SIG-M5 (cell line): ENCODE data around the gene DIPK1B.

Experiments
- DNase-seq: peaks from one replicate; lab custom pipeline; 2025; lab: John Stamatoyannopoulos, UW

DIPK1B gene

DNA sequence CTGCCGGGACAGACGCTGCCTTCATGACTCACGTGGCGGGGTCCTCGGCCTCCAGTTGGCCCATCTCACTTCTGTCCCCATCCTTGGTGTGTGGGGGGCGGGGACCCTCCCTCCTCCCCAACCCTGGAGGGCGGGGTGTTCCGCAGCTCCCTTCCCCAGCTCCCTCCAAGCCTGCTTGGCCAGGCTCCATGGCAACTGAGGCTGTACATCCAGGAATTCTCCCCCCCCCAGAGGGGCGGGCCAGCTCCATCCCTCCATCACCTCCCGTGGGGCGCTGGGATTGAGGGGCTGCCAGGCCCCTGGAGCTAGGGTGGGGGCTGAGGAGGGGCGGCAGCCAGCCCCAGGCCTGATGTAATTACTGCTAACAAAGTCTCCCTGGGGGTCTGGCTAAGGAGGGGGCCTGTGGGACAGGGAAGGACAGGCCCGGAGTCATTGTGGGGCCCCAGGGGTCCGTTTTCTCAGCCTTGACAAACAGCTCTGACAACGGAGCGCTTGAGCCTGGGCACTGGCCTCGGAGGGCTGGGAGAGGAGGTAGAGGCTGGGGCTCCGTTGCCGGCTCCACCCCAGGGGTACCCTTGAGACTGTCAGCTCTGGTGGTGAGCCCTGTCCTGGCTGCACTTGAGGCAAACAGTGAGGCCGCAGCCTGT lies 8.0 kb downstream of the DIPK1B start:
- no peak for DNase-seq

DNA sequence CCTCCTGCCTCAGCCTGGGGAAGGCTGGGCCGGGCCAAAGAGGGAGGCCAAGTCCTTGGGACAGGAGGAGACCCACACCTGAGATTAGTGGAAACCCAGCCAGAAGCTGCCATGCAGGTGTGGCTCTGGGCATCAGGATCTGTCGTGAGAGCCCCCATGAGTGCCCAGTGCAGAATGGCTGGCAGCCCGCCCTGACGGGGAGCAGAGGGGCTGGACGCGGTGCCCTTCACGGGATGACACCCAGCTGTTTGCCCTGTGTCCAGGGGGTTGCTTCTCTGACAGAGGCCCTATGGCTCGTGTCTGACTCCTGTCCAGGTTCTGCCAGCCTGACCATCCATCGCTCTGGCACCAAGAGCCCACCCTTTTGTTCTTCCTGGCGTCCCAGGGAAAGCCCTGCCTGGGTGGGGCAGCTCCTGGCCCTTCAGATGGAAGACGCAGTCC lies 8.5 kb downstream of the DIPK1B start:
- no peak for DNase-seq

DNA sequence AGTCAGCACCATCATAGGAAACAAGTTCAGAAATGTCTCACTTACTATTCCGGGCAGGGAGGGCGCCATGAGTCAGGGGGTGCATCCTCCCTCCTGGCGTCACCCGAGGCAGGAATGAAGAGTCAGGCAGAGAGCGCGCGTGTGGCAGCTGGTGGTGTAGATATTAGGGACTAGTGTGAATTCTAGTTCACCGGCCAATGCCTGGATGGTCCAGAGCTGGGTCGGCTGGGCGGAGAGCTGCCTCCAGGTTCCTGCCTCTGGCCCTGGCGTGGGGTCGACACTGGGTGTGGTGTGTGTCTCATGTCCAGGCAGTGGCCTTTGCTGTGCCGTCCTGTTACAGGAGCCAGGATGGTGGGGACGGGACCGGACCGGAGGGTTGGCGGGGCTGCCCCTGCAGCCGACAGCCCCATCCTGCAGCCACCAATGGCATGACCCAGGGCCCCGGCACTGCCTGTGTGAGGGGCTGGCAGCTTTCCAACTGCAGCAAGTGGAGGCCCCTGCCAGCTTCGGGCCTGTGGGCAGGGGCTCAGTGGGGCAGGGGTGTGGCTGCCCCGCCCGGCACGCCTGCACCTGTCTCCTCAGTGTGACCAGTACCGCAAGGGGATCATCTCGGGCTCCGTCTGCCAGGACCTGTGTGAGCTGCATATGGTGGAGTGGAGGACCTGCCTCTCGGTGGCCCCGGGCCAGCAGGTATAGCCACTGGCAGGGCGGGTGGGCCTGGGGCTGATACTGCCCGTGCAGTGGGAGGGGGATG lies 9.1 kb downstream of the DIPK1B start:
- no peak for DNase-seq

DNA sequence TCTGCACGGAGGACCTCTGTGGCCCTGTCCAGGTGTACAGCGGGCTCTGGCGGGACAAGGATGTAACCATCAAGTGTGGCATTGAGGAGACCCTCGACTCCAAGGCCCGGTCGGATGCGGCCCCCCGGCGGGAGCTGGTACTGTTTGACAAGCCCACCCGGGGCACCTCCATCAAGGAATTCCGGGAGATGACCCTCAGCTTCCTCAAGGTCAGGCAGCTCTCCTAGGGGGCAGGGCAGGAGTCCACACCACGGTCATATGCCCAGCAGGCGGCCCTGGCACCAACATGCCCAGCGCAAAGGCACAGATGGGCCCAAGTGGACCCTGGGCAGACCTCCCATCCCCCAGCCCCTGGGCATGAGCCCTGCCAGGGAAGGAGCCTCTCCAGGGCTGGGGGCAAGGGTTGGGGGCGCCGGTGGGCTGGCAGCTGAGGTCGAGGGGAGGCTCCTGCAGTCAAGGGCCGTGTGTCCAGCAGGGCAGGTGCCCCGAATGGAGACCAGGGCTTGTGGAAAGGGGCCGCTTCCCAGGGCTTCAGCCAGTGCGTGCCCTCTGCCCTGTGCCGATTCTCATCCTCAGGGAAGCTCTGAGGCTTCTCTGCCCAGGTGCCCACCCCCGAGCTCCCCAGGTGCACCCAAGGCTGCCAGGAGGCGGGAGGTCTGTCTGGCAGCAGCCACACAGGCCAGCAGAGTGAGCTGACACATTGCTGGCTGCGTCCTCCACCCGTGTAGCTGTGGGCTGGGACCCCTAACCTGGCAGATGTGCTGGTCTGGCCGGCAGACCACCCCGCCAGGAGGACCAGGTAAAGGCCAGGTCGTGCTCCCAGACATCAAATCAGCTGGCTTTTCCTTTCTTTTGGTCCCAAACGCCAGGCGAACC lies 10.0 kb downstream of the DIPK1B start:
- DNase-seq: no peak

DNA sequence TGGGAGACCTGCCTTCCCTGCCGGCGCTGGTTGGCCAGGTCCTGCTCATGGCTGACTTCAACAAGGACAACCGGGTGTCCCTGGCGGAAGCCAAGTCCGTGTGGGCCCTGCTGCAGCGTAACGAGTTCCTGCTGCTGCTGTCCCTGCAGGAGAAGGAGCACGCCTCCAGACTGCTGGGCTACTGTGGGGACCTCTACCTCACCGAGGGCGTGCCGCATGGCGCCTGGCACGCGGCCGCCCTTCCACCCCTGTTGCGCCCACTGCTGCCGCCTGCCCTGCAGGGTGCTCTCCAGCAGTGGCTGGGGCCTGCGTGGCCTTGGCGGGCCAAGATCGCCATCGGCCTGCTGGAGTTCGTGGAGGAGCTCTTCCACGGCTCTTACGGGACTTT lies 10.6 kb downstream of the DIPK1B start:
- no peak for DNase-seq

DNA sequence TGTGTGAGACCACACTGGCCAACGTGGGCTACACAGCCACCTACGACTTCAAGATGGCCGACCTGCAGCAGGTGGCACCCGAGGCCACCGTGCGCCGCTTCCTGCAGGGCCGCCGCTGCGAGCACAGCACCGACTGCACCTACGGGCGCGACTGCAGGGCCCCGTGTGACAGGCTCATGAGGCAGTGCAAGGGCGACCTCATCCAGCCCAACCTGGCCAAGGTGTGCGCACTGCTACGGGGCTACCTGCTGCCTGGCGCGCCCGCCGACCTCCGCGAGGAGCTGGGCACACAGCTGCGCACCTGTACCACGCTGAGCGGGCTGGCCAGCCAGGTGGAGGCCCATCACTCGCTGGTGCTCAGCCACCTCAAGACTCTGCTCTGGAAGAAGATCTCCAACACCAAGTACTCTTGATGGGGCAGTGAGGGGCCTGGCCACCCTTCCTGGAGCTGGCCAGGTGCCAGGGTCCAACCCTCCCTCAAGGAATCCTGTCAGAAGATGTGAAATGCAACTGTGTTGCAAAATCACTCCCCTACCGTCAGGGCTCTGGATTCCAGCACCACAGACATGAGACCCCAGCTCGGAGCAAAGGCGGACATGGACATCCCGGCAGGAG lies 11.1 kb downstream of the DIPK1B start:
- no peak for DNase-seq

DNA sequence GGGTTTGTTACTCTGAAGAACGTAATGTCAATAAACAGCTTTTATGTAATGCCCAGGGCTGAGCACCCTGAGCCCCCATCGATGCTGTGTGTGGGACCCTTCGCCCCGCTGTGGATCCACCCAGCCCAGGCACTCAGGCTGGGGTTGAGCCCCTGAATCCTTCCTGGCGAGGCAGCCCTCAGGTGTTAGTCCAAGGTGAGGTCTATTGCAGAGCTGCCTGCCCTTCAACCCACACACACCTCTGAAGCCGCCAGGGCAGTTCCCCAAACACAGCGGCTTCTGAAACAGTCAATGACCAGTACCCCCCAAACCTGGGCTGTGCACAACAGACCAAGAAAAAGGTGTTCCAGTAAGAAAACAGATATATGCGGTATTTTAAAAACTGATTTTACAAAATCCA lies 11.6 kb downstream of the DIPK1B start:
- no peak for DNase-seq

DNA sequence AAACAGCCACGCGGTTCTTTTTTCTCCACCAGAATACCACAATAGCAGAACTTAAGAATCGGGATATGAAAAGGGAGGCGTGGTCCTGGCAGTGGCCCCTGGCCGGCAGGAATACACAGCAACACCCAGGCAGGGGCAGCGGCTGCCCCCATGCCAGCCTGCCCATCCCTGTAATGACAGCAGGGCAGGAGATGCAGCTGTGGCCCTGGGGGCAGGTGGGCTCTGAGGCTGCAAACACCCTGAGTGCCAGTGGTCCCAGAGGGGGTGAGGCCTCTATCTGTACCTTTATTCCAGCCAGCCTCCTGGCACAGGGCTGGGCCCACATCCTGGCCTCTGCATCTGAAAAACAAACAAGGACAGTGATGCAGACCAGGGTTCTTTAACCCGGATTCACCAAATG lies 12.4 kb downstream of the DIPK1B start:
- no peak for DNase-seq

DNA sequence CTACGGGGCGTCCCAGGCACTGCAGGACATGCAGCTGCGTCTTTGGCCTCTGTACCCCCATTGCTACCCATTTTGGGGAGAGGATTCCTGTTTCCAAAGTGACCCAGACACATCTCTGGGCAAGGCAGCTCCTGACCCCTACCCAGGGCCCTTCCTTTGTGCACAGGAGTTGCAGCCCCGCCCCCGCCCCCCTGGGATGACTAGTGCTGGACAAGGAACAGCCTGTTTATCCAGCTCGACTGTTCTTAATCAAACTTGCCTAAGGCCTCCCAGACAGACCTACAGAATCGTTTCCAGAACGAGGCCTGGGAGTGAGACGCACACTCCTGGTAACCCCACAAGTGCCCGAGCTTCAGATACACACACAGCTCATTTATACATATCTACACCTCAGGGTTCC lies 13.2 kb downstream of the DIPK1B start:
- DNase-seq: no peak

DNA sequence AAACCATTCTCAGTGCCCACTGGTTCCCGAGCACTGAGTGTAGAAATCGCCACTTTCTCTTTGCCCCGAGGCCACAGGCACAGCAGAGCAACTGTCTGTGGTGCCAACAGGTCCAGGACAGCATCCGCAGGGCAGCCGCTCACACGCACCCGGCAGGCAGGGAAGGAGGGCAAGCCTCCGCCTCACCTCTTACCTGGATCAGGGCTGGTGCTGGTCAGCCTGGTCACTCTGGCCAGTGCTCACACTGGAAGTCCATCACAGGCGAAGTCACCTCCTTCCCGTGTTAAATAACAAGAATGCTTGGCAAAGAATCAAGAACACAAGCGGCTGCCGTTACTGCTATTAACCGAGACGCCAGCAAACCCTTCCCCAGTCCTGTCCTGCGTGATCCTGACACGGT lies 13.7 kb downstream of the DIPK1B start:
- DNase-seq: no peak

DNA sequence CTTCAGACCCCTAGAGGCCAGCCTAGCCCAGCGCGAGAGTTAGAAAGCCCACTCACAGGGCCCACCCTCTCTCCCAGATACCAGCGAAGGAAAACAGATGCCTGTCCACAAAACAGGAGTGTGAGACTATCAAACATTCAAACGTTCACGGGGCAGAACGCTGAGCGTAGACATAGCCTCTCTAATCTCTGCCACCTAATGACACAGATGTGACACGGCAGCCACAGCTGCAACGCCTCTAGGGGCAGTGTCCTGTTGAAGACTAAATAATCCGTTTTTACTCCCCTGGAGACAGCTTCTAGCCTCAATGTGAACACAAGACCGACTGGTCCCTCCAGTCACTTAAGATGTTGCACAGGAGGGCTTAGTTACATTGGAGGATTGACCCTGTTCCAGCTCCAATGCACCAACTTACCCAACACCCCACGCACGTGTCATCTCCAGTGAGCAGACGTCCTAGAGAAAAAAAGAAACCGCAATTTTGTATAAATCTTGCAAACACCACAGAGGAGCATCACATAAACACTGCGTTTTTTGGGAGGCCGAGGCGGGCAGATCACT lies 14.3 kb downstream of the DIPK1B start:
- DNase-seq: no peak

DNA sequence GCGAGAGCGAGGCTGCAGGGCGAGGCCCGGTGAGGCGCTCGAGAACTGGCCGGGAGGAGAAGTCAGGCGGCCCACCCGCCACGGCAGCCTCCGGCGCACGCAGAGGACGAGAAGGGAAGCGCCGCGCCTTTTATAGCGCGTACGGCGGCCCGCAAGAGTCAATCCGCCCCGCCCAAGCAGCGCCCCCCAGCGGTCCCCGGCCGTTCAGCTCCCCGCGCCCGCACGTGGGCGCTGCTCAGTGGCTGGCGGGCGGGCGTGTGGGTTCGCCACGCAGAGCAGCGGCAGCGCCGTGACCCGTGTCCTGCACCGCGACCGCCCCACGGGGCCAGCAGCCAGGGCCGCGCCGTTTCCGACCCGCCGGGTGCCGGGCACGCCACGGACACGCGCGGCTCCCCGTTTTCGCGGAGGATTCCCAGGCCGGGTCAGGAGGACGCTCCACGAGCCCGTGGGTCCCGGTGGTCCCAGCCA lies 15.7 kb downstream of the DIPK1B start:
- peak; percentile 16 for DNase-seq

DNA sequence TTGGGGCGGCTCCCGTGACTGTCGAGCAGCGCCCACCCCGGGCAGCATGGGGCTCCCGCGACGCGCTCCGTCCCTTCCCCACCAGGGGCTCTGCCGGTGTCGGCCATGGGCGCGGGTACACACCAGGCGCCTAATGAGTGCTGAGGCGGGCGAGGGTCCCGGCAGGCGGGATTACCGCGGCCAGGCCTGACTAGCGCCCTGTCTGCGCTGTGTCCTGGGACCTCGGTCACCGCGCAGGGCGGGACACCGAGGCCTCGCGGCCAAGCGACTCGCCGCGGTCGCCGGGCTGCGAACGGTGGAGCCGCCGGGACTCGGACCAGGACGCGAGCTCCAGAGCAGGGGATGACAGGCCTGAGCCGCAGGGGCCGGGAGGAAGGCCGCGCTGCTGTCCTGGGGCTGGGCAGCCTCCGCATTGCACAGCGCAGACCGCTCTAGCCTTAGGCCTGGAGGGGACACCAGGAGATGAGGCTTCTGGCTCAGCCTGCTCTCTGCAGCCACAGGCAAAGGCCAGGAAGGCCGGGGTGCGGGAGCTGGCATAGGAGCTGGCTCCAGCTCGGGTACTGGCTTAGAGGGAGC lies 16.3 kb downstream of the DIPK1B start:
- no peak for DNase-seq

DNA sequence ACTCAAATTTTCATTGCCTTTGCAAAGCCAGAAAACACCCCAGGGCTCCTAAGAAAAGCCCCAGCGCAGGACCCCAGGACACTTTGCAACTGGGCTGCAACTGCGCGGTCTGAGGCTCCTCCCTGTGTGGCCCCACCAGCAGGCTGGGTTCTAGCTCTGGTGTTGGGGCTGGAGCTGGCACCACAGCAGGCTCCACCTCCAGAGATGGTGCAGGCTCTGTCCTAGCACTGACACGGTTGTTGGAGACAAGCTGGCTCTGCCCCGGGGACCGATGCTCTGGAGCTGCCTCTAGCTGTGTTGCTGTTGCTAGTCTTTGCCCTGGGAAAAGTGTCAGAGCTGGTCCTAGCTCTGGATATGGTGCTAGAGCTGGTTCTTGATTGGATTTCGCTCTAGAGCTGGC lies 16.8 kb downstream of the DIPK1B start:
- no peak for DNase-seq

DNA sequence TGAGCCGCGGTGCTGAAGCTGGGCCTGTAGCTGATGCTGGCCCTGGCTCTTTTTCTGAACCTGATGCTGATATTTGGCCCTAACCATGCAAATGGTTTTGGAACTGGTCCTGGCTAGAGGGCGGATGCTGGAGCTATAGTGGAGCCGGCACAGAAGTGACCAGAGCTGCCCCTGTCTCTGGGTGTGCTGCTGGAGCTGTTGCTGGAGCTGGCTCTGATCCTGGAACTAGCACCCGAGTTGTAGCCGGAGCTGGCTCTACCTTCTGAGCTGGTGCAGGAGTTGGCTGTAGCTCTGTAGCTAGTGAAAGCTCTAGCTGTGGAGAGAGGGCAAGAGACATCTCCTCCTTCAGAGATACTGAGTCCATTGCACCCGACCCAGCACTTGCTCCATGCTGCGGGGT lies 17.6 kb downstream of the DIPK1B start:
- DNase-seq: no peak

DNA sequence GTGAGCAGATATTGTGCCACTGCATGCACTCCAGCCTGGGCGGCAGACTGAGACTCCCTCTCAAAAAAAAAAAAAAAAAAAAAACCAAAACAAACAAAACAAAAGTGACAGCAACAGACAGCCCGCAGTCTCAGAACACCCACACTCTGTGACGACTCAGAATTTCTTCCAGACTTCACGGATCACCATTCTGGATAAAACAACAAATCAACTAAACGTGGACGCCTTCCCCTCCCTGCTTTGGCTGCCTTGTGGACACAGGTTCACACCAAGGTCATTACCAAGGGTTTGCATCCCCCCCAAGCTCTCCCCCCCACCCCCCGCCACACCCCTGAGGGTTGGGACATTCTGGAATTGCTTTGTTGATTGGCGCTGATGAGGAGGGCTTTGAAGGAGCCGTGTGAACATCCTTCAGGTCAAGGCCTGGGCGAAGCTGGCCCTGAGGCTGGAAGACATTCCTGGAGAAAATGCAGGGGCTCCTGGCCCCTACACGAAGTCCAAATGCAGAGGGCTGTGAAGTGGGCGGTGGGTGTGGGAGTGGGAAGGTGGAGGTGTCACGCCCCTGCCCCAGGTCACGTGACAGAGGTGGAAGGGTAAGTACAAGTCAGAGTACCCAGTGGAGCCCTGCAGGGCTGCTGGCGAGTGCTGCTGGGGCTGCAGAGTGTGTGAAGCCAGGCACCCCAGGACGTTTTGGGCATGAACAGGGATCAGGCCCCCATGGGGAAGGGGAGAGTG lies 20.2 kb downstream of the DIPK1B start:
- no peak for DNase-seq

DNA sequence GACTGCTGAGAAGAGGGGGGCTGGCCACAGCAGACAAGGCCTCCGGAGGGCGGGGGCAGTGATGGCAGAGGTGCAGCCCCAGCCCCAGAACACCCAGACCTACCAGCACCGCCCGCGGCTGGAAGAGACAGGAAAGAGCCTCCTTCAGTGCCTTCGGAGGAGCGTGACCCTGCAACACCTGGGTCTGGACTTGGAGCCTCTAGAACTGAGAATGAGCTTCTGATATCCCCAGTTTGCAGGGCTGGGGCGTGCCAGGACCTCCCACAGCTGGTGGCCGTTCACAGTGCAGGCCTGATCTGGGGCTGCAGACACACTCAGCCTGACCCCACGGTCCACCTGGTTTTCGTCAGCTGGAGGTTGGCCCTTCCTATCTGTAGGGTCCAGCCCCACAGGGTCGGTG lies 21.2 kb downstream of the DIPK1B start:
- DNase-seq: no peak

DNA sequence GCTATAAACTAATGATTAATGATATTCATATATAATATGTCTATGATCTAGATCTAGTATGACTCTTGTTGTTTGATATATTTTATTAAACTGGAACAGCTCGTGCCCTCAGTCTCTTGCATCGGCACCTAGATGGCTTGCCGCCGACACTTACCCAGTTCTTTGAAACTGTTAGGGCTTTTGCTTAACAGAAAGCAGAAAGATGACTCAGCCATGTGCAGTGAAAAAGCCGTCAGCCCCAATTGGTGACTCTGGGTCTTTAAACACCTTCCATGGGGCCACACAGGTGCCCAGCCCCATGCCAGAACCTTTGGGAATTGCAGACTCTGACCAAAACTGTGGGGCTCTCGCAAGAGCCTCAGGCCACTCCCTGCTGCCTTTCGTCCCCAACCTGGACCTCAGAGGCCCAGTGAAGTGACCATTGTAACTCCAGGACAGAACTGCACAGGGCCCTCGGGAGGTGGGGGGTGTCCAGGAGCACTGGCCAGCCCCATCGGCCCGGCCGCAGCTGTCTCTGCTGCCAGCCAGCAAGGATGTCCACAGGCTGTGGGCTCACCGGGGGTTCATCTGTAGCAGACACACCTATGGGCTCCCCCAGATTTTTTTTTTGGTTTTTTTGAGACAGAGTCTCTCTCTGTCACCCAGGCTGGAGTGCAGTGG lies 22.6 kb downstream of the DIPK1B start:
- no peak for DNase-seq

DNA sequence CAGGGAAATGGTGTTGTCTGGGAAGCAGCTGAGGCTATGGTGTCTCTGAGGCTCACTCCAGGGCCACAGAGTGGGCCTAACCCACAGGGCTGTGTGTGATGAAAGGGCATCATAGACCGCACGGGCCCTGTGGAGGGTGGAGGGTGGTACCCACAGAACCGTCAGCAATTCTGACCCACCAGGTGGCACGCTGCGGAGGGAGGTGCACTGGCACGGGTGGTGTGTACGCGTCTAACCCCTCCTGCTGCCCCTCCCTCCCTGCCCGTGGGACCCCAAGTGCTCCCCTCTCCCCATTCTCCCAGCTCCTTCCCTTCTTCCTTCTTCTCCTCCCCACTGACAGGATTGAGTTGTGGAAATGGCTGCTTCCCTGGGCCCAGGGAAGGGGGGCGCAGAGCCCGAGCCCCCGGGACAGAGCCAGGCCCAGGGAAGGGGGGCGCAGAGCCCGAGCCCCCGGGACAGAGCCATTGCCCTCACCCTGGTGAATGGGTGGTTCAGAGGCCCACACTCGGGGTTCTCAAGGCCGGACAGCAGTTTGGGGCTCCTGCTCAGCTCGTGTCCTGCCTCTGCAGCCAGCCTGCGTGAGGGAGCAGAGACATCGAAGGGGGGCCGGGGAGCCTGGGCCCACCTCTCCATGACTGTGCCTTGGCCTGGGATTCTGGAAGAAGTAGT lies 23.6 kb downstream of the DIPK1B start:
- no peak for DNase-seq

DNA sequence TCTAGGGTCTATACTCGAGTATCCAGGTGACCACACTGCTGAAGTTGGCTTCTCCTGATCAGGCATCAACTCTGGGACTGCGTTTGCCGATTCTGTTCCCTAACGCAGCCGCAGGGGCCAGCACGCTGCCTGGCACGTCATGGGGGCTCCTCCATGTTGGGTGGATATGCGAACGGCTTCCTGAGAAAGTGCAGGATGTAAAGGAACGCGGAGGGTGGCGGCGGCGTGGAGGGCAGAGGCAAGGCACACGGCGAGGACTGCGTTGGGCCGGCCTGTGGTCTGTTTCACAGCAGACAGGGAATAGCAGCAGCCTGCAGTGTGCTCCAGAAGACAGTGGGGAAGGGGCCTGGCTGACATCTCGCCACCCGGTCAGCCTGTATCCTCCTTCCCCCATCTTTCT lies 26.6 kb downstream of the DIPK1B start:
- no peak for DNase-seq
